Esophagus squamous epithelium (tissue), 5 donors: ENCODE measurements around the gene CPLX1. TPM values are rescaled to one million over a fixed set of nuclear protein-coding genes. Genes with fewer than 3 reads are reported as not detected.
"Not testable (repeated sequence)": the region's sequence is repeated elsewhere in the genome, so short reads cannot be mapped to it uniquely, and the experiment has no call there.

Experiments
- DNase-seq: peaks from one replicate; lab custom pipeline; 2025; lab: John Stamatoyannopoulos, UW
- H3K27ac ChIP-seq, 4 donors: fragments of 200-600 bp; sonication (generic); one replicate each; pipeline ENCODE4 v1.5.1; 2016 to 2019; ENCODE audit warnings: mild to moderate bottlenecking in 1 of 4
- H3K27me3 ChIP-seq, 4 donors: fragments of 200-600 bp; sonication (generic); 1 replicate in 3 of 4; 2 replicates in 1 of 4; pipeline versions ENCODE4 v1.5.1 to v1.6.0; 2017 to 2021; ENCODE audit warnings: antibody characterized with exemption in 1 of 4
- H3K36me3 ChIP-seq, 3 donors: fragments of 200-600 bp; sonication (generic); one replicate each; pipeline ENCODE4 v1.5.1; 2016 to 2019
- H3K4me1 ChIP-seq, 3 donors: fragments of 200-600 bp; sonication (generic); one replicate each; pipeline ENCODE4 v1.5.1; 2017 to 2019
- H3K4me3 ChIP-seq, 4 donors: fragments of 200-600 bp; sonication (generic); 1 replicate in 3 of 4; 2 replicates in 1 of 4; pipeline ENCODE4 v1.5.1; 2016 to 2019; ENCODE audit warnings: mild to moderate bottlenecking in 2 of 4, moderate library complexity in 1 of 4
- H3K9me3 ChIP-seq, 3 donors: fragments of 200-600 bp; sonication (generic); one replicate each; pipeline ENCODE4 v1.5.1; 2016 to 2019
- CTCF ChIP-seq, 6 experiments: fragments of 450-650 bp in 4 of 6; fragments of 200-600 bp in 2 of 6; sonication (generic) in 2 of 6; IDR thresholded peaks; one replicate each; pipeline ENCODE4 v1.5.1; 2016 to 2019; ENCODE audit warnings: antibody characterized with exemption in 6 of 6, mild to moderate bottlenecking in 4 of 6, moderate library complexity in 4 of 6
- POLR2A ChIP-seq, 4 donors: fragments of 450-650 bp; IDR thresholded peaks; one replicate each; pipeline ENCODE4 v1.6.1; 2017; ENCODE audit warnings: antibody characterized with exemption in 4 of 4, mild to moderate bottlenecking in 4 of 4, moderate library complexity in 3 of 4
- WGBS, 2 donors: methylation state at CpG; one replicate each; pipeline ENCODE4 v1.1.5; 2018; 5-methylcytosine and 5-hydroxymethylcytosine counted together
- intact Hi-C: fragments of 100-400 bp; cut with DNase I; formaldehyde crosslinking; loops from one replicate; pipeline ENCODE4 v1.15.0; 2022
- total RNA-seq, 4 donors: library from RNA; depleted of rRNA; stranded (reverse); fragments of >200 nt; gene quantifications; one replicate each; pipeline ENCODE4 v1.1.0, GENCODE V29; 2016
- donor health status: DM: yes; HTN: yes; CAD: no.

Gene CPLX1
- total RNA-seq, 4 donors from 2014 or later: 0.44 to 0.57 TPM; not detected in 2

DNA sequence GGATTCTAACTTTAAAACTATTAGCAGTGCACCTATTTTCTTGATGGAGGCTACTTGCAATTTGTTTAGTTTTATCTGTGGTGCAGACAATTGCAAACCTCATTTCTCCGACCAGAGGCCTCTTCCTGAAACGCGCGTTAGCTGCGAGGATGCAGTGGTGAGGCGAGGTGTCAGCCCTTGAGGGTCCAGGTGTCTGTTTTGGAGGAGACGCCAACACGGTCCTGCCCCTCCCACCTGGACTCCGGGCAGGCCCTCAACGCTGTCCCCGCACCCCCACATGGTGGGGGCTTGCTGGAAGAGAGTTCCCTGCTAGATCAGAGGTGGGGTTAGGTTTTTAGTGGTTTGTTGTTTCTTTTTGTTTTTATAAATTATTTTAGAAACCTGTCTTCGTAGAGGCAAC, 85.9 kb downstream of the CPLX1 start:
- Histone ChIP-seq H3K27me3 (no peaks in the 10 kb centered on the region), H3K4me1 (no peaks in the 10 kb centered on the region), H3K4me3 (no peak overlapping the region), H3K27ac (no peak overlapping the region), H3K9me3 (no peaks in the 10 kb centered on the region), H3K36me3 (peaks cover 1 to 84% (median 24%) of the 10 kb centered on the region in 3 donors)
- WGBS, 2 donors: 79 to 85% methylated on average over 12 of the region's 12 CpGs
- TF ChIP-seq CTCF (IDR thresholded peaks at IDR 0.05) (no peak), POLR2A (IDR thresholded peaks at IDR 0.05) (no peak)
- intact Hi-C loops: no loop called here
- no peak for DNase-seq

DNA sequence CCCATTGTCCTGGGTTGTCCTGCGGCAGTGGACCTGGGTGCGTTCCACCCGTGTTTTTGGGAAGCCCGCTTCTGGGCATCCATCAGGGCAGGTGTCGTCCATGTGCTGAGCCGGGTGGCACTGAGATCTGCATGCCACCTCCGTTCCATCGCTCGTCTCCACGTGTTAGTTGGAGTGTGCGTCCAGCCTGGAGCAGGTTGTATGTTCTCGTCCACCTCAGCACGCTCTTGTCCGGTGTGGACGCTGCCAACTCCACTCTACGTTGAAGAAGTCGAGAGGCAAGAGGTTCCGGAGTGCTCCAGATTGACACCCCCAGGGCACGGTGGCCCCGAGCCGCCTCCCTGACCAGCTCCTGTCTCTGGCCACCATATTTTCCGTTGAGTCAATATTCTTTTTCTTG, 86.4 kb downstream of the CPLX1 start:
- Histone ChIP-seq H3K4me1 (no peaks in the 10 kb centered on the region), H3K27me3 (no peaks in the 10 kb centered on the region), H3K27ac (no peak overlapping the region), H3K36me3 (peaks cover 6 to 87% (median 29%) of the 10 kb centered on the region in 3 donors), H3K4me3 (no peak overlapping the region), H3K9me3 (no peaks in the 10 kb centered on the region)
- intact Hi-C loops: no loop called here
- WGBS, 2 donors: 94% methylated on average over 15 to 22 of the region's 22 CpGs
- no peak for DNase-seq
- TF ChIP-seq POLR2A (IDR thresholded peaks at IDR 0.05) (no peak), CTCF (IDR thresholded peaks at IDR 0.05) (no peak)

- no peak overlapping the region for H3K27ac ChIP-seq
- no peaks in the 10 kb centered on the region for H3K27me3 ChIP-seq
- intact Hi-C loops: no loop called here
- 82 to 84% methylated on average over 16 of the region's 16 CpGs for WGBS, 2 donors
- H3K4me1 ChIP-seq: no peaks in the 10 kb centered on the region
- TF ChIP-seq POLR2A (IDR thresholded peaks at IDR 0.05): no peak
- no peak for TF ChIP-seq CTCF (IDR thresholded peaks at IDR 0.05)
- DNase-seq: no peak
- no peak overlapping the region for H3K4me3 ChIP-seq
- H3K9me3 ChIP-seq: no peaks in the 10 kb centered on the region
- H3K36me3 ChIP-seq: peaks cover 7 to 87% (median 34%) of the 10 kb centered on the region in 3 donors
Observed at GRCh38 chr4:738781-739280, 87.1 kb downstream of the CPLX1 start.

DNA sequence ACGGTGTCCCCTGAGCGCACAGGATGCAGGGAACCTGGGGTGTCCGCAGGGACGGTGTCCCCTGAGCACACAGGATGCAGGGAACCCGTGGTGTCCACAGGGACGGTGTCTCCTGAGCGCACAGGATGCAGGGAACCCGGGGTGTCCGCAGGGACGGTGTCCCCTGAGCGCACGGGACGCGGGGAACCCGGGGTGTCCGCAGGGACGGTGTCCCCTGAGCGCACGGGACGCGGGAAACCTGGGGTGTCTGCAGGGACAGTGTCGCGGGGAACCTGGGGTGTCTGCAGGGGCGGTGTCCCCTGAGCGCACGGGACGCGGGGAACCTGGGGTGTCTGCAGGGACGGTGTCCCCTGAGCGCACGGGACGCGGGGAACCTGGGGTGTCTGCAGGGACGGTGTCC, 89.4 kb downstream of the CPLX1 start:
- DNase-seq, H3K4me3 ChIP-seq, H3K27ac ChIP-seq, H3K4me1 ChIP-seq, intact Hi-C loops, H3K27me3 ChIP-seq, H3K9me3 ChIP-seq: not testable (repeated sequence)
- peaks cover 13 to 96% (median 49%) of the 10 kb centered on the region in 3 donors for H3K36me3 ChIP-seq
- 60 to 96% methylated on average over 1 to 11 of the region's 34 CpGs for WGBS, 2 donors

DNA sequence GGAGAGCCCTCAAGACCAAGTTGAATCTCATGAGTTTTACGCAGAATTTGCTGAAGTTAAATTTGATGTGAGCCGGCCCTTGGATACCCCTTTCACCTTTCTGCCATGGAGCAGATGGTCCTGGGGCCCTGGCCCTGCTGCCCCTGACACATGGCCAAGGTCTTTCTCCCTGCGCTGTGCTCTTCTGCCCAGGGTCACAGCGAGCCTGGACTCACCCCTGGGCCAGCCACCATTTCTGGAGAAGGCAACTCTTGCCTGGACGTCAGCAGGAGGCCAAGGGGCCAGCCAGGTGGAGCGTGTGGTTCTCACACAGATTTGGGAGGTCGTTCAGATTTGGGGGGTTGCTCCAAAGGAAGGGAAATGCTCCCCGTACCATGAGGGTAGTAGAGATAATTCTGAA, 90.3 kb downstream of the CPLX1 start:
- WGBS, 2 donors: 80 to 96% methylated on average over 5 to 7 of the region's 8 CpGs
- Histone ChIP-seq H3K27me3 (no peaks in the 10 kb centered on the region), H3K4me3 (no peak overlapping the region), H3K4me1 (no peaks in the 10 kb centered on the region), H3K36me3 (peaks cover 19 to 96% (median 49%) of the 10 kb centered on the region in 3 donors), H3K27ac (no peak overlapping the region), H3K9me3 (no peaks in the 10 kb centered on the region)
- TF ChIP-seq CTCF (IDR thresholded peaks at IDR 0.05) (no peak), POLR2A (IDR thresholded peaks at IDR 0.05) (no peak)
- DNase-seq: no peak
- intact Hi-C loops: no loop called here

Other genes with a start within 250 kb of the CPLX1 start
- under 1 TPM in 1 of 4 donors, not detected in 3; 0.19 TPM for gene TMEM271, start 249.8 kb downstream of the CPLX1 start, total RNA-seq
- 1 to 10 TPM in 2 of 4 donors, under 1 TPM in 2; 0.19 to 4.4 (median 1.7) TPM for gene PDE6B, start 200.6 kb downstream of the CPLX1 start, total RNA-seq
- gene ATP5ME, start 151.9 kb downstream of the CPLX1 start, total RNA-seq: 100 to 1,000 TPM in 2 of 4 donors, 10 to 100 TPM in 2; 74.5 to 126 (median 103) TPM
- 10 to 100 TPM in 2 of 4 donors, 1 to 10 TPM in 2; 7.2 to 19.5 (median 12.8) TPM for gene MYL5, start 151.6 kb downstream of the CPLX1 start, total RNA-seq
- gene SLC49A3, start 137.0 kb downstream of the CPLX1 start, total RNA-seq: 1 to 10 TPM; 2.5 to 6.5 (median 4.7) TPM
- gene PCGF3, start 120.3 kb downstream of the CPLX1 start, total RNA-seq: 10 to 100 TPM; 40.0 to 57.6 (median 46.9) TPM
- gene GAK, start 106.2 kb upstream of the CPLX1 start, total RNA-seq: 10 to 100 TPM; 70.6 to 97.8 (median 80.7) TPM
- gene TMEM175, start 106.3 kb upstream of the CPLX1 start, total RNA-seq: 10 to 100 TPM in 3 of 4 donors, 1 to 10 TPM in 1; 8.4 to 22.9 (median 19.7) TPM
- 10 to 100 TPM in 2 of 4 donors, 1 to 10 TPM in 2; 9.5 to 12.0 (median 10.7) TPM for gene DGKQ, start 147.4 kb upstream of the CPLX1 start, total RNA-seq
- gene IDUA, start 160.9 kb upstream of the CPLX1 start, total RNA-seq: 10 to 100 TPM in 2 of 4 donors, 1 to 10 TPM in 2; 4.3 to 20.5 (median 14.1) TPM
- gene SLC26A1, start 167.3 kb upstream of the CPLX1 start, total RNA-seq: not detected
- 10 to 100 TPM in 1 of 4 donors, 1 to 10 TPM in 3; 2.8 to 10.1 (median 4.7) TPM for gene FGFRL1, start 185.5 kb upstream of the CPLX1 start, total RNA-seq